Measurements from ENCODE around the gene MAST2. TPM values are rescaled to one million over a fixed set of nuclear protein-coding genes. Genes with fewer than 3 reads are reported as not detected.

The MAST2 gene
- total RNA-seq (2014; rRNA removed; shearing (Covaris generic); ENCODE audit: low replicate concordance): 49.5 and 52.8 TPM in 2 replicates

DNA sequence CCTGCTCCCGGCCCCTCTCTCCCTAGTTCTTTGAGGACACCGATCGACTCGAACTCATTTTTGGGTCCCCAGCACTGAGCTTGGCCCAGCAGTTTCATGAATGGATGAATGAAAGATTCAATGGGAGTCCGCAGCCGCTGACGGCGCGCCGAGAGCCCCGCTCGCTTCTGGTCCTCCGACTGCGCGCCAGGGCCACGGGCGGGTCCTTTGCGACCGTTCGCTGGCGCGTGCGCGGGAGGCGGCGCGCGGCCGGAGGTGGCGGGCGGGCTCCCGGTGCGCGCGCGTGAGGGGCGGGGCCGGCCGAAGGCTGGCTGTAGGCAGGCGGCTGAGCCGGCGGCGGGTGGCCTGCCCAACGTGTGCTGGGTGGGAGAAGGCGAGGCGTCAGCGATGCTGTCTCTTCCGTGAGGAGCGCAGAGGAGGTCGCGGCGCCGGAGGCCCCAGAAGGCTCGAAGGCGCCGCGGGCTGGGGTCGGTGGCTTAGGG, at the start of gene MAST2:
Gene MAST2, plus strand, starts transcription at position 314 of the 482 bp plus-strand sequence. CDS start 284 bp downstream, outside the sequence.
- H3K9me2 ChIP-seq (replicated peaks; ENCODE audit: insufficient read depth, low read length): no peaks in the 10 kb centered on the region
- no peaks in the 10 kb centered on the region for H3K9me3 ChIP-seq (ENCODE audit: low read length)
- H3K27me3 ChIP-seq (ENCODE audit: low read length): no peaks in the 10 kb centered on the region
- H3K36me3 ChIP-seq (ENCODE audit: insufficient read depth, low read length): peaks cover 25% of the 10 kb centered on the region; the same call in 1 of the 2 replicates
- H3K4me3 ChIP-seq (ENCODE audit: low read length): peak within 1 kb of the TSS; percentile 75
- peaks cover 30% of the 10 kb centered on the region for H3K4me1 ChIP-seq (ENCODE audit: low read length)
- peak within 1 kb of the TSS; percentile 80 for H2AFZ ChIP-seq (ENCODE audit: low read length)
- H3K9ac ChIP-seq (ENCODE audit: low read length): peak within 1 kb of the TSS; percentile 92
- H4K20me1 ChIP-seq (ENCODE audit: insufficient read depth, low read depth, low read length): no peaks in the 10 kb centered on the region
- H3K79me2 ChIP-seq (ENCODE audit: low read length): peaks cover 46% of the 10 kb centered on the region
- H3K4me2 ChIP-seq (ENCODE audit: low read depth, low read length, poor library complexity, severe bottlenecking): peak within 1 kb of the TSS; percentile 82
- DNase-seq: peak; percentile 97
- H3K27ac ChIP-seq (ENCODE audit: low read length): peak within 1 kb of the TSS; percentile 86

GRCh38 chr1:45755697-45756096, 47.7 kb upstream of the MAST2 start:
- Histone ChIP-seq H3K9me2 (replicated peaks; ENCODE audit: insufficient read depth, low read length) (no peaks in the 10 kb centered on the region), H3K9ac (ENCODE audit: low read length) (no peak overlapping the region), H3K27me3 (ENCODE audit: low read length) (no peaks in the 10 kb centered on the region), H2AFZ (ENCODE audit: low read length) (no peak overlapping the region), H3K4me2 (ENCODE audit: low read depth, low read length, poor library complexity, severe bottlenecking) (no peak overlapping the region), H3K79me2 (ENCODE audit: low read length) (no peaks in the 10 kb centered on the region), H3K9me3 (ENCODE audit: low read length) (no peaks in the 10 kb centered on the region), H3K4me3 (ENCODE audit: low read length) (no peak overlapping the region), H3K27ac (ENCODE audit: low read length) (no peak overlapping the region), H3K4me1 (ENCODE audit: low read length) (peaks cover 15% of the 10 kb centered on the region), H4K20me1 (ENCODE audit: insufficient read depth, low read depth, low read length) (no peaks in the 10 kb centered on the region), H3K36me3 (ENCODE audit: insufficient read depth, low read length) (no peaks in the 10 kb centered on the region)
- peak; percentile 34 for DNase-seq

- DNase-seq: peak; percentile 25
- no peak overlapping the region for H3K9ac ChIP-seq (ENCODE audit: low read length)
- no peaks in the 10 kb centered on the region for H4K20me1 ChIP-seq (ENCODE audit: insufficient read depth, low read depth, low read length)
- no peak overlapping the region for H3K4me2 ChIP-seq (ENCODE audit: low read depth, low read length, poor library complexity, severe bottlenecking)
- no peaks in the 10 kb centered on the region for H3K9me2 ChIP-seq (replicated peaks; ENCODE audit: insufficient read depth, low read length)
- H3K79me2 ChIP-seq (ENCODE audit: low read length): no peaks in the 10 kb centered on the region
- H3K36me3 ChIP-seq (ENCODE audit: insufficient read depth, low read length): no peaks in the 10 kb centered on the region
- H3K4me1 ChIP-seq (ENCODE audit: low read length): no peaks in the 10 kb centered on the region
- H3K27ac ChIP-seq (ENCODE audit: low read length): no peak overlapping the region
- no peaks in the 10 kb centered on the region for H3K9me3 ChIP-seq (ENCODE audit: low read length)
- H3K27me3 ChIP-seq (ENCODE audit: low read length): no peaks in the 10 kb centered on the region
- H2AFZ ChIP-seq (ENCODE audit: low read length): no peak overlapping the region
- no peak overlapping the region for H3K4me3 ChIP-seq (ENCODE audit: low read length)
These were observed 41.1 kb upstream of the MAST2 start for GRCh38 chr1:45762291-45762690.

GRCh38 chr1:45765999-45766792, 37.2 kb upstream of the MAST2 start:
- no peaks in the 10 kb centered on the region for H3K9me3 ChIP-seq (ENCODE audit: low read length)
- no peak overlapping the region for H3K27ac ChIP-seq (ENCODE audit: low read length)
- no peaks in the 10 kb centered on the region for H3K4me1 ChIP-seq (ENCODE audit: low read length)
- no peak overlapping the region for H3K4me3 ChIP-seq (ENCODE audit: low read length)
- no peak overlapping the region for H2AFZ ChIP-seq (ENCODE audit: low read length)
- no peaks in the 10 kb centered on the region for H4K20me1 ChIP-seq (ENCODE audit: insufficient read depth, low read depth, low read length)
- H3K27me3 ChIP-seq (ENCODE audit: low read length): no peaks in the 10 kb centered on the region
- no peaks in the 10 kb centered on the region for H3K9me2 ChIP-seq (replicated peaks; ENCODE audit: insufficient read depth, low read length)
- H3K36me3 ChIP-seq (ENCODE audit: insufficient read depth, low read length): no peaks in the 10 kb centered on the region
- peak; percentile 19 for DNase-seq
- no peak overlapping the region for H3K4me2 ChIP-seq (ENCODE audit: low read depth, low read length, poor library complexity, severe bottlenecking)
- H3K9ac ChIP-seq (ENCODE audit: low read length): no peak overlapping the region
- H3K79me2 ChIP-seq (ENCODE audit: low read length): no peaks in the 10 kb centered on the region

GRCh38 chr1:45767035-45767434, 36.4 kb upstream of the MAST2 start:
- Histone ChIP-seq H3K36me3 (ENCODE audit: insufficient read depth, low read length) (no peaks in the 10 kb centered on the region), H3K9me2 (replicated peaks; ENCODE audit: insufficient read depth, low read length) (no peaks in the 10 kb centered on the region), H3K27ac (ENCODE audit: low read length) (no peak overlapping the region), H3K27me3 (ENCODE audit: low read length) (no peaks in the 10 kb centered on the region), H3K4me1 (ENCODE audit: low read length) (no peaks in the 10 kb centered on the region), H3K4me2 (ENCODE audit: low read depth, low read length, poor library complexity, severe bottlenecking) (no peak overlapping the region), H3K79me2 (ENCODE audit: low read length) (no peaks in the 10 kb centered on the region), H3K4me3 (ENCODE audit: low read length) (no peak overlapping the region), H3K9ac (ENCODE audit: low read length) (no peak overlapping the region), H4K20me1 (ENCODE audit: insufficient read depth, low read depth, low read length) (no peaks in the 10 kb centered on the region), H3K9me3 (ENCODE audit: low read length) (no peaks in the 10 kb centered on the region), H2AFZ (ENCODE audit: low read length) (no peak overlapping the region)
- peak; percentile 31 for DNase-seq

DNA sequence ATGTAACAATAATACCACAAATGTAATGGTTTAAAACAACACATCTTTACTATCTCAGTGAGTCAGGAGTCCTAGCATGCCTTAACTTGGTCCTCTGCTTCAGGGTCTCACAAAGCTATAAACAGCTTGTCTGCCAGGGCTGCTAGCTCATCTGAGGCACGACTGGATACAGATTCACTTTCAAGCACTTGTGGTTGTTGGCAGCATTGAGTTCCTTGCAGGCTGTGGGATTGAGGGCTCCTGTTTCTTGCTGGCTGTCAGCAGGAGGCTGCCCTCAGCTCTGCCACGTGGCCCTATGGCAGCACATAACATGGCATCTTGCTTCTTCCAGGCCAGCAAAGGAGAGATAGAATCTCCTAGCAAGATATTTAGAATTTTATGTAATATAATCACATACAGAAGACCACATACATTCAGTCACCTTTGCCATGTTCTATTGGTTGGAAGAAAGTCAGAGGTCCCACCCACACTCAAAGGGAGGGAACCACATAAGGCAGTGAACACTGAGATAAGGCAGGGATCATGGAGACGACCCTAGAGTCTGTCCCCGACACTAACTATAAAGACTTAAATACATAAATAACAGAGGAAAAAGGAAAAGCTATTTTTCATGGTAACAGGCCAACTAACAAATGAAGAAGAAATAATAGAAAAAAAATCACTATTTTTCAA, 34.0 kb upstream of the MAST2 start:
- Histone ChIP-seq H3K27me3 (ENCODE audit: low read length) (no peaks in the 10 kb centered on the region), H3K9me3 (ENCODE audit: low read length) (no peaks in the 10 kb centered on the region), H3K9me2 (replicated peaks; ENCODE audit: insufficient read depth, low read length) (no peaks in the 10 kb centered on the region), H2AFZ (ENCODE audit: low read length) (no peak overlapping the region), H3K79me2 (ENCODE audit: low read length) (no peaks in the 10 kb centered on the region), H3K4me1 (ENCODE audit: low read length) (no peaks in the 10 kb centered on the region), H3K4me3 (ENCODE audit: low read length) (no peak overlapping the region), H3K4me2 (ENCODE audit: low read depth, low read length, poor library complexity, severe bottlenecking) (no peak overlapping the region), H4K20me1 (ENCODE audit: insufficient read depth, low read depth, low read length) (no peaks in the 10 kb centered on the region), H3K36me3 (ENCODE audit: insufficient read depth, low read length) (no peaks in the 10 kb centered on the region), H3K27ac (ENCODE audit: low read length) (no peak overlapping the region), H3K9ac (ENCODE audit: low read length) (no peak overlapping the region)
- peak; percentile 39 for DNase-seq

GRCh38 chr1:45772971-45773370, 30.4 kb upstream of the MAST2 start:
- H3K4me1 ChIP-seq (ENCODE audit: low read length): no peaks in the 10 kb centered on the region
- H3K4me2 ChIP-seq (ENCODE audit: low read depth, low read length, poor library complexity, severe bottlenecking): no peak overlapping the region
- no peaks in the 10 kb centered on the region for H3K9me2 ChIP-seq (replicated peaks; ENCODE audit: insufficient read depth, low read length)
- no peaks in the 10 kb centered on the region for H3K27me3 ChIP-seq (ENCODE audit: low read length)
- H3K4me3 ChIP-seq (ENCODE audit: low read length): no peak overlapping the region
- H3K27ac ChIP-seq (ENCODE audit: low read length): no peak overlapping the region
- H4K20me1 ChIP-seq (ENCODE audit: insufficient read depth, low read depth, low read length): no peaks in the 10 kb centered on the region
- H2AFZ ChIP-seq (ENCODE audit: low read length): 0 out of 2 replicates have a peak overlapping the region, but pooled peaks have one; percentile 26
- no peaks in the 10 kb centered on the region for H3K79me2 ChIP-seq (ENCODE audit: low read length)
- no peaks in the 10 kb centered on the region for H3K36me3 ChIP-seq (ENCODE audit: insufficient read depth, low read length)
- DNase-seq: no peak
- no peak overlapping the region for H3K9ac ChIP-seq (ENCODE audit: low read length)
- H3K9me3 ChIP-seq (ENCODE audit: low read length): no peaks in the 10 kb centered on the region

- Histone ChIP-seq H3K9ac (ENCODE audit: low read length) (no peak overlapping the region), H3K36me3 (ENCODE audit: insufficient read depth, low read length) (no peaks in the 10 kb centered on the region), H3K27ac (ENCODE audit: low read length) (no peak overlapping the region), H3K27me3 (ENCODE audit: low read length) (no peaks in the 10 kb centered on the region), H3K9me3 (ENCODE audit: low read length) (no peaks in the 10 kb centered on the region), H3K4me3 (ENCODE audit: low read length) (no peak overlapping the region), H3K4me2 (ENCODE audit: low read depth, low read length, poor library complexity, severe bottlenecking) (no peak overlapping the region), H3K9me2 (replicated peaks; ENCODE audit: insufficient read depth, low read length) (no peaks in the 10 kb centered on the region), H3K4me1 (ENCODE audit: low read length) (no peaks in the 10 kb centered on the region), H4K20me1 (ENCODE audit: insufficient read depth, low read depth, low read length) (no peaks in the 10 kb centered on the region), H3K79me2 (ENCODE audit: low read length) (no peaks in the 10 kb centered on the region), H2AFZ (ENCODE audit: low read length) (no peak overlapping the region)
- DNase-seq: no peak
These were observed 27.6 kb upstream of the MAST2 start for GRCh38 chr1:45775794-45776193.
